Measurements from ENCODE around the gene ESPN. TPM values are rescaled to one million over a fixed set of nuclear protein-coding genes. Genes with fewer than 3 reads are reported as not detected.

ESPN gene
- total and polyA plus RNA-seq, 10 of the 15 experiments (the other 5 are each of a cell fraction or from before 2014, with no cell fraction given): 0.18 to 0.71 (median 0.59) TPM; not detected in 7

DNA sequence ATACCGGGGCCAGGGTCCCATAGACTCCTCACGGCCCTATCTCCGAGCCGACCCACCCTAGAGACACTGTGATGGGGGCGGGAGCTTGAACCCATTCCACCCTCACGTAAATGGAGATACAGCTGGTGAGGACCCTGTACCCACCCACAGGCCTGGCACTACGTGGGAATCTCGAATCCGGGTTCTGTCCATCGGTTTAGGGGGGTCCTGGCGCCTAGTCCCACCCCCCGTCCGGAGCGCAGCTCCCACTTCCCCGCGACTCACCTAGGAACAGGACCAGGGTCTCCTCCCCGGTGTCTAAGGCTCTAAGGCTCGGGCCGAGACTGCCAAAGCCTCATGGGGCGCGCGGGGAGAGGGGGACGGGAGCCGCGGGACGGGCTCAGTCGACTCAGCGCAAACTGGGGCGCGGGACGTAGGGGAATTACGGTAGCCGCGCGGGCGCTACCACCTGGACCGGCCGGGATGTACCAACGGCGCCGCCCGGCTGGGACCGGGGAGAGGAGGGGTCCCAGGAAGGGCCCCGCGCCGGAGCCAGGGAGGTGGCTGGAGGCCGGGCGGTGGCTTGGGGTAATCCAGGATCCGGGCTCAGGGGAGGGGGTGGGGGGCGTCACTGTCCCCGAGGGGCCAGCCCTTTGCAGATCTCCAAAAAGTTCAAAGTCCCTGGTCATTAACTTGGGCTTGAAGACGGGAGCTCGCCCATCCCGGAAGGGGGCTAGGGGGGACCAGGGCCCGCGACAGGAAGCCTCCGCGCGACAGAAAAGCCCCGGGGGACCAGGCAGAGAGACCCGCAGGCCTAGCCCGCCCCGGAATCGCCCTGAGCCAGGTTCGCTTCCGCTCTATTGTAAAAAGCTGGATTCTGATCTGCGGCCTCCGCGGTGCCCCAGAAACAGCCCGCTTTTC lies 65.9 kb downstream of the ESPN start (continued):
- TF ChIP-seq, protein P1, sequence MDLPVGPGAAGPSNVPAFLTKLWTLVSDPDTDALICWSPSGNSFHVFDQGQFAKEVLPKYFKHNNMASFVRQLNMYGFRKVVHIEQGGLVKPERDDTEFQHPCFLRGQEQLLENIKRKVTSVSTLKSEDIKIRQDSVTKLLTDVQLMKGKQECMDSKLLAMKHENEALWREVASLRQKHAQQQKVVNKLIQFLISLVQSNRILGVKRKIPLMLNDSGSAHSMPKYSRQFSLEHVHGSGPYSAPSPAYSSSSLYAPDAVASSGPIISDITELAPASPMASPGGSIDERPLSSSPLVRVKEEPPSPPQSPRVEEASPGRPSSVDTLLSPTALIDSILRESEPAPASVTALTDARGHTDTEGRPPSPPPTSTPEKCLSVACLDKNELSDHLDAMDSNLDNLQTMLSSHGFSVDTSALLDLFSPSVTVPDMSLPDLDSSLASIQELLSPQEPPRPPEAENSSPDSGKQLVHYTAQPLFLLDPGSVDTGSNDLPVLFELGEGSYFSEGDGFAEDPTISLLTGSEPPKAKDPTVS (IDR thresholded peaks at IDR 0.05; ENCODE audit: low read depth, low read length): no peak
- TF ChIP-seq TBL1XR1 (IDR thresholded peaks at IDR 0.05; ENCODE audit: low read depth, low read length) (no peak), MTA3 (IDR thresholded peaks at IDR 0.05; ENCODE audit: borderline replicate concordance, low read length) (no peak), SMARCA5 (IDR thresholded peaks at IDR 0.05) (0 out of 2 replicates have a peak, but pooled peaks have one; percentile 6), KDM1A (IDR thresholded peaks at IDR 0.05; ENCODE audit: borderline replicate concordance) (no peak), MEF2B (IDR thresholded peaks at IDR 0.05; ENCODE audit: partially characterized antibody, poor library complexity, severe bottlenecking) (peak; percentile 50), MXI1 (IDR thresholded peaks at IDR 0.05; ENCODE audit: low read depth, low read length) (0 out of 2 replicates have a peak, but pooled peaks have one; percentile 14), YBX1 (IDR thresholded peaks at IDR 0.05) (no peak), SREBF1 (IDR thresholded peaks at IDR 0.05; ENCODE audit: low read length) (peak; percentile 74), SMC3 (IDR thresholded peaks at IDR 0.05; ENCODE audit: borderline replicate concordance, low read length) (no peak), JUNB (IDR thresholded peaks at IDR 0.05) (no peak), MYB (IDR thresholded peaks at IDR 0.05; ENCODE audit: borderline replicate concordance, low read depth, low read length) (no peak)
- TF ChIP-seq, protein P2, sequence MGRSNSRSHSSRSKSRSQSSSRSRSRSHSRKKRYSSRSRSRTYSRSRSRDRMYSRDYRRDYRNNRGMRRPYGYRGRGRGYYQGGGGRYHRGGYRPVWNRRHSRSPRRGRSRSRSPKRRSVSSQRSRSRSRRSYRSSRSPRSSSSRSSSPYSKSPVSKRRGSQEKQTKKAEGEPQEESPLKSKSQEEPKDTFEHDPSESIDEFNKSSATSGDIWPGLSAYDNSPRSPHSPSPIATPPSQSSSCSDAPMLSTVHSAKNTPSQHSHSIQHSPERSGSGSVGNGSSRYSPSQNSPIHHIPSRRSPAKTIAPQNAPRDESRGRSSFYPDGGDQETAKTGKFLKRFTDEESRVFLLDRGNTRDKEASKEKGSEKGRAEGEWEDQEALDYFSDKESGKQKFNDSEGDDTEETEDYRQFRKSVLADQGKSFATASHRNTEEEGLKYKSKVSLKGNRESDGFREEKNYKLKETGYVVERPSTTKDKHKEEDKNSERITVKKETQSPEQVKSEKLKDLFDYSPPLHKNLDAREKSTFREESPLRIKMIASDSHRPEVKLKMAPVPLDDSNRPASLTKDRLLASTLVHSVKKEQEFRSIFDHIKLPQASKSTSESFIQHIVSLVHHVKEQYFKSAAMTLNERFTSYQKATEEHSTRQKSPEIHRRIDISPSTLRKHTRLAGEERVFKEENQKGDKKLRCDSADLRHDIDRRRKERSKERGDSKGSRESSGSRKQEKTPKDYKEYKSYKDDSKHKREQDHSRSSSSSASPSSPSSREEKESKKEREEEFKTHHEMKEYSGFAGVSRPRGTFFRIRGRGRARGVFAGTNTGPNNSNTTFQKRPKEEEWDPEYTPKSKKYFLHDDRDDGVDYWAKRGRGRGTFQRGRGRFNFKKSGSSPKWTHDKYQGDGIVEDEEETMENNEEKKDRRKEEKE (IDR thresholded peaks at IDR 0.05): peak; percentile 81
- TF ChIP-seq, protein P3, sequence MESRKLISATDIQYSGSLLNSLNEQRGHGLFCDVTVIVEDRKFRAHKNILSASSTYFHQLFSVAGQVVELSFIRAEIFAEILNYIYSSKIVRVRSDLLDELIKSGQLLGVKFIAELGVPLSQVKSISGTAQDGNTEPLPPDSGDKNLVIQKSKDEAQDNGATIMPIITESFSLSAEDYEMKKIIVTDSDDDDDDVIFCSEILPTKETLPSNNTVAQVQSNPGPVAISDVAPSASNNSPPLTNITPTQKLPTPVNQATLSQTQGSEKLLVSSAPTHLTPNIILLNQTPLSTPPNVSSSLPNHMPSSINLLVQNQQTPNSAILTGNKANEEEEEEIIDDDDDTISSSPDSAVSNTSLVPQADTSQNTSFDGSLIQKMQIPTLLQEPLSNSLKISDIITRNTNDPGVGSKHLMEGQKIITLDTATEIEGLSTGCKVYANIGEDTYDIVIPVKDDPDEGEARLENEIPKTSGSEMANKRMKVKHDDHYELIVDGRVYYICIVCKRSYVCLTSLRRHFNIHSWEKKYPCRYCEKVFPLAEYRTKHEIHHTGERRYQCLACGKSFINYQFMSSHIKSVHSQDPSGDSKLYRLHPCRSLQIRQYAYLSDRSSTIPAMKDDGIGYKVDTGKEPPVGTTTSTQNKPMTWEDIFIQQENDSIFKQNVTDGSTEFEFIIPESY (IDR thresholded peaks at IDR 0.05): no peak
- TF ChIP-seq, protein P4, sequence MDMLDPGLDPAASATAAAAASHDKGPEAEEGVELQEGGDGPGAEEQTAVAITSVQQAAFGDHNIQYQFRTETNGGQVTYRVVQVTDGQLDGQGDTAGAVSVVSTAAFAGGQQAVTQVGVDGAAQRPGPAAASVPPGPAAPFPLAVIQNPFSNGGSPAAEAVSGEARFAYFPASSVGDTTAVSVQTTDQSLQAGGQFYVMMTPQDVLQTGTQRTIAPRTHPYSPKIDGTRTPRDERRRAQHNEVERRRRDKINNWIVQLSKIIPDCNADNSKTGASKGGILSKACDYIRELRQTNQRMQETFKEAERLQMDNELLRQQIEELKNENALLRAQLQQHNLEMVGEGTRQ (IDR thresholded peaks at IDR 0.05; ENCODE audit: borderline replicate concordance, low read depth, low read length): no peak
- TF ChIP-seq, protein P5, sequence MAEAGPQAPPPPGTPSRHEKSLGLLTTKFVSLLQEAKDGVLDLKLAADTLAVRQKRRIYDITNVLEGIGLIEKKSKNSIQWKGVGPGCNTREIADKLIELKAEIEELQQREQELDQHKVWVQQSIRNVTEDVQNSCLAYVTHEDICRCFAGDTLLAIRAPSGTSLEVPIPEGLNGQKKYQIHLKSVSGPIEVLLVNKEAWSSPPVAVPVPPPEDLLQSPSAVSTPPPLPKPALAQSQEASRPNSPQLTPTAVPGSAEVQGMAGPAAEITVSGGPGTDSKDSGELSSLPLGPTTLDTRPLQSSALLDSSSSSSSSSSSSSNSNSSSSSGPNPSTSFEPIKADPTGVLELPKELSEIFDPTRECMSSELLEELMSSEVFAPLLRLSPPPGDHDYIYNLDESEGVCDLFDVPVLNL (IDR thresholded peaks at IDR 0.05; ENCODE audit: low read depth, low read length): no peak

Data from GM12878 (cell line).